HG02678 (cell line): ENCODE data around the gene CTSF.
"Not testable (repeated sequence)": the region's sequence is repeated elsewhere in the genome, so short reads cannot be mapped to it uniquely, and the experiment has no call there.

Experiments used
- ATAC-seq: cut with Tn5 transposase; IDR thresholded peaks from one replicate; pipeline ENCODE4 v1.9.1; 2021; ENCODE audit warnings: mild to moderate bottlenecking, moderate library complexity; ENCODE audit not compliant: unreplicated experiment

The CTSF gene

DNA sequence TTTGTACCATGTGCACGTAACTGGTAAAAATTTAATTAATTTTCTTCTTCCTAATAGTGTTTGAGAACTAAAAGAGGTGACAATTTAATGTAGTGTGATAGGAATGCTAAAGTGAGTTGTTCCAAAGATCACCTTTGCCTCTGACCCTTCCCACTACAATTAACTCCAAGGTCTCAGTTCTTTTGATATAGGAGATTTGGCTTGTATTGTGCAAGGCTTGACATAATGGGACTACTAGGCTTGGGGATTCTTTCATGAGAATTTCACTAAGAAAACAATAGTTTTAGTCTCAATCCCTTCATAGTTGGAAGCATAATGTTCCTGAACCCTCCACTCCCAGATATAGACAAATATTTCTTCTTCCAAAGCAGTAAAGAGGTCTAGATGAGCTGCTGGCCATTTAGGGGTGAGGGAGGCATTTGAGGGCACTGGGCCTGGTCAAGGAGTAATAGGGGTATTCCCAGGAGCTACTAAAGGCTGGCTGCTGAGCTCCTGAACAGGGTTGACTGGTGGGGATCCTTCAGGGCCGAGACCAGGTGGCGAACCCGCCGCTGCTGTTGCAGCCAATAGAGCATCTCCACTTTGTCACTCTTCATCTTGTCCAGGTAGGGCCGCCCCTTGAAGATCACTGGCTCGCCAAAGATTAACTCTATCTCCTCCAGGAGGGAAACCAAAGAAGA, 21.7 kb upstream of the CTSF start:
- ATAC-seq, result no peak

DNA sequence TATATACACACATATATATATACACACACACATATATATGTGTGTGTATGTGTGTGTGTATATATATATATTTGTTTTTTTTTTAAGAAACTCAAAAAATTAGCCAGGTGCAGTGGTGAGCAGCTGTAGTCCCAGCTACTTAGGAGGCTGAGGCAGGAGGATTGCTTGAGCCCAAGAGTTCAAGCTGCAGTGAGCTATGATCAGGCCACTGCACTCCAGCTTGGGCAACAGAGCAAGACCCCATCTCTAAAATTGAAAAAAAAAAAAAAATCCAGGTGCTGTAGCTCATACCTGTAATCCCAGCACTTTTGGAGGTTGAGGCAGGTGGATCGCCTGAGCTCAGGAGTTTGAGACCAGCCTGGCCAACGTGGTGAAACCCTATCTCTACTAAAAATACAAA, 20.9 kb upstream of the CTSF start:
- not testable (repeated sequence) for ATAC-seq

DNA sequence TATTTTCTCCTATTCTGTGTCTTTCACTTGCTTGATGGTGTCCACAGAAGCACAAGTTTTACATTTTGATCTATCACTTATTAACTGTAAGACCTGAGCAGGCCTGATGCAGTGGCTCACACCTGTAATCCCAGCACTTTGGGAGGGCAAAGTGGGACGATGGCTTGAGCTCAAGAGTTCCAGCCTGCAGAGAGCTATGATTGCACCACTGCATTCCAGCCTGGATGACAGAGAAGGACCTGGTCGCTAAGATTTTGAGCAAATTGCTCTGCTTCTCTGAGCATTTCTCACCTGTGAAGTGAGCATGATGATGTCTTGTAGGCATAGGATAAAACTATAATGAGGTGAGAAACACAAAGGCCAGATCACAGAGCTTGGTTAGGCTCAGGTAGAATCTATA, 17.7 kb upstream of the CTSF start:
- ATAC-seq, result no peak

GRCh38 chr11:66585447-66585846, 17.0 kb upstream of the CTSF start:
- ATAC-seq, result not testable (repeated sequence)

- ATAC-seq, result not testable (repeated sequence)
Observed at GRCh38 chr11:66582565-66583147, 14.2 kb upstream of the CTSF start.

DNA sequence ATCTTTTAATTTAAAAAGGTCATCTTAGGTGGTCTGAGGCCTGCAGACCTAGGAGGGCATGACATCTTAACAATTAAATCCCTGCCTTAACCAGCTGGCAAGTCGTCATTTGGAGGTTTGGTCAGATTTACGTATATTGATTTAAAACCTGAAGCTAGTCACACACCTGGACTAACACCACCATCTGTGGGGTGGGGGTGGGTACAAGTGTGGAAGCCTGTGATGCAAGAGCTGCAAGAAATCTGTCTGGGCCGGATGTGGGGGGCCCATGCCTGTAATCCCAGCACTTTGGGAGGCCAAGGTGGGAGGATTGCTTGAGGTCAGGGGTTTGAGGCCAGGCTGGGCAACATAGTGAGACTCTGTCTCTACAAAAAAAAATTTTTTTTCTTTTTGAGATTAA, 12.9 kb upstream of the CTSF start:
- ATAC-seq, result no peak

- ATAC-seq, result no peak
Observed at GRCh38 chr11:66580803-66581202, 12.4 kb upstream of the CTSF start.

GRCh38 chr11:66579017-66579606, 10.7 kb upstream of the CTSF start:
- no peak for ATAC-seq

- ATAC-seq, result no peak
Observed at GRCh38 chr11:66570850-66571180, 2.4 kb upstream of the CTSF start.

- no peak for ATAC-seq
Observed at GRCh38 chr11:66570079-66570849, 1.9 kb upstream of the CTSF start.

GRCh38 chr11:66569076-66569475, 670 bp upstream of the CTSF start:
- ATAC-seq, result no peak

DNA sequence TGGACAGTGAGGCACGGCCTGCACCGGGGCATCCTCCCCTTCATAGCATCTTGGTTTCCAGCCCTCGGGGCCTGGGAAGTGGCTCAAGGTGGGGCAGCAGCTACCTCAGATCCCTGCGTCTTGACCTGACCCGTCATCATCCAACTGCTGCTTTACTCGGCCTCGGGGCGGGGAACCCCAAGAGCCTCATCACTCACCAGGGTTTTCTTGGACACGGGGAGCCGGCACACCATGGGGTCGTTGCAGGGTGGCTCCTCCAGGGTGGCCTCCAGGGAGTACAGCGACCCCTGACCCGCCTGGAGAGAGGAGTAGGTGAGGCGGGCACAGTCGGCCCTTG, 651 bp downstream of the CTSF start:
- ATAC-seq, result no peak

DNA sequence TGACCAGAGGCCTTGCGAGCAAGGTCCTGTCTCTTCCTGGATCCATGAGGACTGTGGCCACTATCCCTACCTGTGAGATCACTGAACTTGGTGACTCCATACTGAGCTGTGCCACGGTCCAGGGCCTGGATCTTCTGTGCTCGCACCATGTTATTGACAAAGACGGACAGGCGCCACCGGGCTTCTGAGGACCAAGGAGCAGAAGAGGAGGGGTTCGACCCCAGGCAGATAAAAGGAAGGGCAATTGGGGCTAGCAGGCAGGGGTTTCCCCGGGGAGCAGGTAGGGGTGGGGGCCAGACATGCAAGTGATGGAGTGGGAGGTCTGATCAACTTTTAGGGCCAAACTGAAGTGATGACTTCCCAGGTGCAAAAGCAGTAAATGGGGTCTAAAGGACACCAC, 2.2 kb downstream of the CTSF start:
- ATAC-seq, result no peak

- no peak for ATAC-seq
Observed at GRCh38 chr11:66564984-66565383, 3.4 kb downstream of the CTSF start.

DNA sequence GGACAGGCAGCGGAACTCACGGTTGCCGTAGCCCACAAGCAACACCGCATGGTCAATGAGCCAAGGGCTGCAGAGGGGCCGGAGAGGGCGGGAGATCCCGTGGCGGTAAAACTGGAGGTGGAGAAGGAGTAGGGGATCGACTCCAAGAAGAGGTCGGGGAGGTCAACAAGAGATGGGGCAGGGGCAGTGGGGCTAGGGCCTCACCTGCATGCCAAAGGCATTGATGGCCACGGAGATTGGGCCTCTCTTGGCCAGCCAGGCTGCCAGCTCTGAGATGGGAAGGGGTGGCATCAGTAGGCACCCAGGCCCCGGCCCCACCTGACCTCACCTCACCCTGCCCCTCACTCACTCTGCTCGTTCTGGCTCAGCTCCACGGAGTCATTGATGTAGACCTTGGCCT, 3.9 kb downstream of the CTSF start:
- no peak for ATAC-seq

GRCh38 chr11:66563832-66564231, 4.6 kb downstream of the CTSF start:
- ATAC-seq, result no peak

GRCh38 chr11:66562907-66563583, 5.4 kb downstream of the CTSF start:
- ATAC-seq, result no peak

- ATAC-seq, result no peak
Observed at GRCh38 chr11:66562275-66562674, 6.1 kb downstream of the CTSF start.

DNA sequence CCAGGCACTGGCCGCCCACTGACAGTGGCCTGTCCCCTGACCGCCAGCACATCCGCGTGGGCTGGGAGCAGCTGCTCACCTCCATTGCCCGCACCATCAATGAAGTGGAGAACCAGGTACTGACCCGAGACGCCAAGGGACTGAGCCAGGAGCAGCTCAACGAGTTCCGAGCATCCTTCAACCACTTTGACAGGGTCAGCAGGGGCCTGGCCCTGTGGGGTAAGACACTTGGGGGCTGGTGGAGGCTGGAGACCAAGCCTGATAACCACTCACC, 6.5 kb downstream of the CTSF start:
- no peak for ATAC-seq

GRCh38 chr11:66561178-66561974, 7.0 kb downstream of the CTSF start:
- ATAC-seq, result no peak
